ENCODE measurements around the gene OR5B2. TPM values are rescaled to one million over a fixed set of nuclear protein-coding genes. Genes with fewer than 3 reads are reported as not detected.

Gene OR5B2
- total and polyA plus RNA-seq, 2 donors (not counting 1 experiment from before 2014, with no cell fraction given): 0.03 TPM; not detected in 1

DNA sequence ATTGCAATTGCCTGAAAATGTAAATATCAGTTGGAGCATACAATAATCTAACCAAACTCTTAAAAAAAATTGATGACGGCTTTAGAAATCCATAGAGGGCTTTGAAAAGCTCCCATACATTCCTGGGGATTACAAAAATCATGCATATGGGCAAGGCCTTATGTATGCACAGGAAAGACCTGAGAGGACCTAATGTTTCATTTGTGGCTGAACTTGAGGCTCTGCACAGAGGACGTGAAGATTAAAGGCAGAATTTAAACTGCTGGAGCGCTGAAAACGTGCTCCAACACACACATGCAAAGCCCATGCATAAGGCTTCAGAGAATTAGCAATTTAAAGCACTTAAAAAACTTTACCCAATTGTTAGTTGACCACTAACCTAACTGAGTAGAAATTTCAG lies 10.6 kb upstream of the OR5B2 start:
- H3K4me2 ChIP-seq (replicated peaks; ENCODE audit: low read depth, low read length, poor library complexity, severe bottlenecking): no peak overlapping the region
- ChIA-PET POLR2A (no interaction called here), CTCF (no interaction called here)
- no peak overlapping the region for H3K27ac Mint-ChIP-seq
- peaks cover 18% of the 10 kb centered on the region for H3K27me3 Mint-ChIP-seq
- ATAC-seq (ENCODE audit: low read depth) (no peak), DNase-seq (no peak)
- no peak overlapping the region for H3K4me3 Mint-ChIP-seq
- H3K79me2 ChIP-seq (ENCODE audit: control insufficient read depth, insufficient read depth, low read length): no peaks in the 10 kb centered on the region
- no peak overlapping the region for H2AFZ ChIP-seq (ENCODE audit: insufficient read depth, low read depth, low read length, poor library complexity, severe bottlenecking)
- no peak overlapping the region for H3K27ac ChIP-seq (ENCODE audit: low read length in 2 of 2)
- H3K9me3 ChIP-seq (ENCODE audit: control extremely low read depth in 1 of 3, control insufficient read depth in 2 of 3, insufficient read depth in 1 of 3, low read length in 2 of 3): peaks cover 1 to 5% (median 4%) of the 10 kb centered on the region in 3 donors
- no peak overlapping the region for H3K9ac ChIP-seq (ENCODE audit: low read length)
- no peaks in the 10 kb centered on the region for H3K4me1 ChIP-seq (ENCODE audit: control insufficient read depth in 2 of 2, insufficient read depth in 2 of 2, low read length in 2 of 2)
- peaks cover 4% of the 10 kb centered on the region for H3K9me3 Mint-ChIP-seq (ENCODE audit: insufficient read depth)
- no peak for TF ChIP-seq EZH2 (IDR thresholded peaks at IDR 0.05; ENCODE audit: borderline replicate concordance, insufficient read depth, low read depth, low read length, poor library complexity, severe bottlenecking)
- TF ChIP-seq, protein P1, sequence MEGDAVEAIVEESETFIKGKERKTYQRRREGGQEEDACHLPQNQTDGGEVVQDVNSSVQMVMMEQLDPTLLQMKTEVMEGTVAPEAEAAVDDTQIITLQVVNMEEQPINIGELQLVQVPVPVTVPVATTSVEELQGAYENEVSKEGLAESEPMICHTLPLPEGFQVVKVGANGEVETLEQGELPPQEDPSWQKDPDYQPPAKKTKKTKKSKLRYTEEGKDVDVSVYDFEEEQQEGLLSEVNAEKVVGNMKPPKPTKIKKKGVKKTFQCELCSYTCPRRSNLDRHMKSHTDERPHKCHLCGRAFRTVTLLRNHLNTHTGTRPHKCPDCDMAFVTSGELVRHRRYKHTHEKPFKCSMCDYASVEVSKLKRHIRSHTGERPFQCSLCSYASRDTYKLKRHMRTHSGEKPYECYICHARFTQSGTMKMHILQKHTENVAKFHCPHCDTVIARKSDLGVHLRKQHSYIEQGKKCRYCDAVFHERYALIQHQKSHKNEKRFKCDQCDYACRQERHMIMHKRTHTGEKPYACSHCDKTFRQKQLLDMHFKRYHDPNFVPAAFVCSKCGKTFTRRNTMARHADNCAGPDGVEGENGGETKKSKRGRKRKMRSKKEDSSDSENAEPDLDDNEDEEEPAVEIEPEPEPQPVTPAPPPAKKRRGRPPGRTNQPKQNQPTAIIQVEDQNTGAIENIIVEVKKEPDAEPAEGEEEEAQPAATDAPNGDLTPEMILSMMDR (IDR thresholded peaks at IDR 0.05): no peak
- H3K4me1 Mint-ChIP-seq: peaks cover 3% of the 10 kb centered on the region
- no peaks in the 10 kb centered on the region for H4K20me1 ChIP-seq (ENCODE audit: control insufficient read depth, insufficient read depth, low read length, poor library complexity, severe bottlenecking)
- no peaks in the 10 kb centered on the region for H3K36me3 ChIP-seq (replicated peaks in 1 of 2; ENCODE audit: control extremely low read depth in 1 of 2, control insufficient read depth in 1 of 2, extremely low read depth in 1 of 2, insufficient read depth in 2 of 2, low read length in 1 of 2)
- no peak overlapping the region for H3K4me3 ChIP-seq (ENCODE audit: control extremely low read depth in 1 of 5, extremely low read depth in 1 of 5, insufficient read depth in 1 of 5, low read depth in 2 of 5, low read length in 4 of 5)
- H3K27me3 ChIP-seq (replicated peaks in 1 of 4; ENCODE audit: control extremely low read depth in 1 of 4, control insufficient read depth in 3 of 4, insufficient read depth in 4 of 4, low read length in 3 of 4): peaks cover 0 to 6% (median 0%) of the 10 kb centered on the region in 4 experiments
- intact Hi-C loops (cut with micrococcal nuclease): no loop called here
- 55% methylated on average over 3 of the region's 4 CpGs for WGBS (ENCODE audit: insufficient coverage)

DNA sequence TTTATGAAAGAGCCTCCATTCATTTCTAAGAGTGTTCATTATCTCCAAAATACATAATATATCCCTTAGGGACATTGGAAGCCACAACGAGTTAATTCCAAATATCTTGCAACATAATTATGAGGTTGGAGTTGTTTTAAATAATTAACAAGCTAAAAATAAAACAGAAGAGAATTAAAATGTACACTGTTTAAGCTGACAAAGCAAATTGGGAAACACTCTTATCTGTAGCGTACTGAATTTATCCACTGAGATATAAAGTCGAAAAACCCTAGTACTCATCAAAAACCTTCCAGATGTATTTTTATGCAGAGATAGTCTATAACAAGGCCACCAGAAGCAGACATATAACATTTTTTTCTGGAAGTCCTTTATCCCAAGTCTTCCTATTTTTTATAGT lies 6.3 kb upstream of the OR5B2 start:
- ChIA-PET CTCF (no interaction called here), POLR2A (no interaction called here)
- no peak overlapping the region for H3K9ac ChIP-seq (ENCODE audit: low read length)
- ATAC-seq (ENCODE audit: low read depth) (no peak), DNase-seq (no peak)
- peaks cover 3% of the 10 kb centered on the region for H3K4me1 Mint-ChIP-seq
- H3K9me3 Mint-ChIP-seq (ENCODE audit: insufficient read depth): peaks cover 5% of the 10 kb centered on the region
- no peak overlapping the region for H3K4me2 ChIP-seq (replicated peaks; ENCODE audit: low read depth, low read length, poor library complexity, severe bottlenecking)
- H3K9me3 ChIP-seq (ENCODE audit: control extremely low read depth in 1 of 3, control insufficient read depth in 2 of 3, insufficient read depth in 1 of 3, low read length in 2 of 3): peaks cover 1 to 5% (median 4%) of the 10 kb centered on the region in 3 donors
- H3K27ac Mint-ChIP-seq: no peak overlapping the region
- H3K27ac ChIP-seq (ENCODE audit: low read length in 2 of 2): no peak overlapping the region
- no peak overlapping the region for H3K4me3 ChIP-seq (ENCODE audit: control extremely low read depth in 1 of 5, extremely low read depth in 1 of 5, insufficient read depth in 1 of 5, low read depth in 2 of 5, low read length in 4 of 5)
- no peaks in the 10 kb centered on the region for H3K79me2 ChIP-seq (ENCODE audit: control insufficient read depth, insufficient read depth, low read length)
- intact Hi-C loops (cut with micrococcal nuclease): no loop called here
- no peaks in the 10 kb centered on the region for H4K20me1 ChIP-seq (ENCODE audit: control insufficient read depth, insufficient read depth, low read length, poor library complexity, severe bottlenecking)
- no peak for TF ChIP-seq EZH2 (IDR thresholded peaks at IDR 0.05; ENCODE audit: borderline replicate concordance, insufficient read depth, low read depth, low read length, poor library complexity, severe bottlenecking)
- TF ChIP-seq, protein P1 (IDR thresholded peaks at IDR 0.05): no peak
- no peaks in the 10 kb centered on the region for H3K4me1 ChIP-seq (ENCODE audit: control insufficient read depth in 2 of 2, insufficient read depth in 2 of 2, low read length in 2 of 2)
- no CpG with 5 or more reads among the region's 3 CpGs for WGBS (ENCODE audit: insufficient coverage)
- H3K27me3 ChIP-seq (replicated peaks in 1 of 4; ENCODE audit: control extremely low read depth in 1 of 4, control insufficient read depth in 3 of 4, insufficient read depth in 4 of 4, low read length in 3 of 4): peaks cover 0 to 8% (median 0%) of the 10 kb centered on the region in 4 experiments
- no peak overlapping the region for H2AFZ ChIP-seq (ENCODE audit: insufficient read depth, low read depth, low read length, poor library complexity, severe bottlenecking)
- peaks cover 14% of the 10 kb centered on the region for H3K27me3 Mint-ChIP-seq
- H3K4me3 Mint-ChIP-seq: no peak overlapping the region
- H3K36me3 ChIP-seq (replicated peaks in 1 of 2; ENCODE audit: control extremely low read depth in 1 of 2, control insufficient read depth in 1 of 2, extremely low read depth in 1 of 2, insufficient read depth in 2 of 2, low read length in 1 of 2): no peaks in the 10 kb centered on the region
